Panc1 (cell line): ENCODE measurements around the gene LRCH1.

Source experiments
- CTCF ChIP-seq: fragments of 450-650 bp; IDR thresholded peaks from 2 replicates; pipeline ENCODE4 v1.5.1; 2017; ENCODE audit warnings: mild to moderate bottlenecking
- POLR2AphosphoS5 ChIP-seq: IDR thresholded peaks from 2 replicates; pipeline ENCODE4 v1.6.1; 2012; ENCODE audit warnings: mild to moderate bottlenecking, low read depth, low read length, moderate library complexity
- REST ChIP-seq, 2 experiments: IDR thresholded peaks; 2 replicates each; pipeline ENCODE4 v1.6.1; 2011 to 2012; ENCODE audit warnings: low read depth in 2 of 2, control low read depth in 1 of 2, low read length in 1 of 2, mild to moderate bottlenecking in 1 of 2, moderate library complexity in 1 of 2; ENCODE audit not compliant: insufficient read depth in 1 of 2
- SIN3A ChIP-seq: IDR thresholded peaks from 2 replicates; pipeline ENCODE4 v1.6.1; 2012; ENCODE audit warnings: low read depth, mild to moderate bottlenecking, low read length, moderate library complexity, borderline replicate concordance; ENCODE audit not compliant: insufficient read depth

- TF ChIP-seq CTCF (no peak), REST (IDR thresholded peaks at IDR 0.05; ENCODE audit: insufficient read depth in 1 of 2, low read depth in 2 of 2, low read length in 1 of 2) (no peak), POLR2AphosphoS5 (no peak), SIN3A (no peak)
Measured at GRCh38 chr13:46600943-46601311, 48.0 kb downstream of the LRCH1 start.
